ENCODE data around the gene MRPL45. TPM values are rescaled to one million over a fixed set of nuclear protein-coding genes. Genes with fewer than 3 reads are reported as not detected.

MRPL45 gene
- total and polyA plus RNA-seq, 9 of the 15 experiments (the other 6 are each of a cell fraction or from before 2014, with no cell fraction given): 48.4 to 228 (median 76.8) TPM

DNA sequence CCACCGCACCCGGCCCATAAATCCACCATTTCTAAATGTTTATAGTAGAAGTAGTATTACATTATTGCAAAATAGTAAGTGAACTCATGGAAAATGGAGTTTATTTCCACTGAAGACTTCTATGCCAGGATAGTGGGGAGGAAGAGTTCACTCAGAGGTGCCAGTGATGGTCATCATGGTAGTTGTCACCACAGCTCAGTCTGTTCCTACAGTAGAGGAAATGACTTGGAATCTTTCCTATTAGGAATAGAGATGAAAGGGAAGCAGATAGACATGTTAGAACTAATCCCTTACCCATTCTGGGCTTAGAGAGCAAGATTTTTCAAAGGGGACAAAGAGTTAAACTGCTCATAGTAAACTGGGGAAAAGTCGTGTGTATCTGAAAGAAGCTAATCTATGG lies 20.1 kb downstream of the MRPL45 start:
- DNase-seq (ENCODE audit: extremely low read depth in 1 of 4, low spot score in 3 of 4): no peak
- TF ChIP-seq, protein P1, sequence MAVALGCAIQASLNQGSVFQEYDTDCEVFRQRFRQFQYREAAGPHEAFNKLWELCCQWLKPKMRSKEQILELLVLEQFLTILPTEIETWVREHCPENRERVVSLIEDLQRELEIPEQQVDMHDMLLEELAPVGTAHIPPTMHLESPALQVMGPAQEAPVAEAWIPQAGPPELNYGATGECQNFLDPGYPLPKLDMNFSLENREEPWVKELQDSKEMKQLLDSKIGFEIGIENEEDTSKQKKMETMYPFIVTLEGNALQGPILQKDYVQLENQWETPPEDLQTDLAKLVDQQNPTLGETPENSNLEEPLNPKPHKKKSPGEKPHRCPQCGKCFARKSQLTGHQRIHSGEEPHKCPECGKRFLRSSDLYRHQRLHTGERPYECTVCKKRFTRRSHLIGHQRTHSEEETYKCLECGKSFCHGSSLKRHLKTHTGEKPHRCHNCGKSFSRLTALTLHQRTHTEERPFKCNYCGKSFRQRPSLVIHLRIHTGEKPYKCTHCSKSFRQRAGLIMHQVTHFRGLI (CRISPR knock-in tag; IDR thresholded peaks at IDR 0.05): no peak
- TF ChIP-seq ZNF583 (CRISPR knock-in tag; IDR thresholded peaks at IDR 0.05) (no peak), ZNF3 (CRISPR knock-in tag; IDR thresholded peaks at IDR 0.05) (no peak), HDAC3 (IDR thresholded peaks at IDR 0.05; ENCODE audit: borderline replicate concordance, partially characterized antibody) (no peak), TBL1XR1 (IDR thresholded peaks at IDR 0.05; ENCODE audit: low read length in 2 of 2) (no peak), HDAC1 (IDR thresholded peaks at IDR 0.05) (no peak), MYNN (IDR thresholded peaks at IDR 0.05) (no peak), MYNN (CRISPR knock-in tag; IDR thresholded peaks at IDR 0.05) (no peak), ZC3H4 (CRISPR knock-in tag; IDR thresholded peaks at IDR 0.05; ENCODE audit: borderline replicate concordance) (no peak), ZNF707 (CRISPR knock-in tag; conservative IDR thresholded peaks at IDR 0.05) (no peak), NR1H2 (CRISPR knock-in tag; IDR thresholded peaks at IDR 0.05) (no peak), NUFIP1 (IDR thresholded peaks at IDR 0.05; ENCODE audit: partially characterized antibody) (no peak), ZNF764 (CRISPR knock-in tag; IDR thresholded peaks at IDR 0.05; ENCODE audit: low read depth) (no peak)
- TF ChIP-seq, protein P2, sequence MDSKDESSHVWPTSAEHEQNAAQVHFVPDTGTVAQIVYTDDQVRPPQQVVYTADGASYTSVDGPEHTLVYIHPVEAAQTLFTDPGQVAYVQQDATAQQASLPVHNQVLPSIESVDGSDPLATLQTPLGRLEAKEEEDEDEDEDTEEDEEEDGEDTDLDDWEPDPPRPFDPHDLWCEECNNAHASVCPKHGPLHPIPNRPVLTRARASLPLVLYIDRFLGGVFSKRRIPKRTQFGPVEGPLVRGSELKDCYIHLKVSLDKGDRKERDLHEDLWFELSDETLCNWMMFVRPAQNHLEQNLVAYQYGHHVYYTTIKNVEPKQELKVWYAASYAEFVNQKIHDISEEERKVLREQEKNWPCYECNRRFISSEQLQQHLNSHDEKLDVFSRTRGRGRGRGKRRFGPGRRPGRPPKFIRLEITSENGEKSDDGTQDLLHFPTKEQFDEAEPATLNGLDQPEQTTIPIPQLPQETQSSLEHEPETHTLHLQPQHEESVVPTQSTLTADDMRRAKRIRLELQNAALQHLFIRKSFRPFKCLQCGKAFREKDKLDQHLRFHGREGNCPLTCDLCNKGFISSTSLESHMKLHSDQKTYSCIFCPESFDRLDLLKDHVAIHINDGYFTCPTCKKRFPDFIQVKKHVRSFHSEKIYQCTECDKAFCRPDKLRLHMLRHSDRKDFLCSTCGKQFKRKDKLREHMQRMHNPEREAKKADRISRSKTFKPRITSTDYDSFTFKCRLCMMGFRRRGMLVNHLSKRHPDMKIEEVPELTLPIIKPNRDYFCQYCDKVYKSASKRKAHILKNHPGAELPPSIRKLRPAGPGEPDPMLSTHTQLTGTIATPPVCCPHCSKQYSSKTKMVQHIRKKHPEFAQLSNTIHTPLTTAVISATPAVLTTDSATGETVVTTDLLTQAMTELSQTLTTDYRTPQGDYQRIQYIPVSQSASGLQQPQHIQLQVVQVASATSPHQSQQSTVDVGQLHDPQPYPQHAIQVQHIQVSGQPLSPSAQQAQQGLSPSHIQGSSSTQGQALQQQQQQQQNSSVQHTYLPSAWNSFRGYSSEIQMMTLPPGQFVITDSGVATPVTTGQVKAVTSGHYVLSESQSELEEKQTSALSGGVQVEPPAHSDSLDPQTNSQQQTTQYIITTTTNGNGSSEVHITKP (IDR thresholded peaks at IDR 0.05; ENCODE audit: partially characterized antibody): no peak
- Histone ChIP-seq H3K36me3 (ENCODE audit: control insufficient read depth, insufficient read depth, low read length) (peaks cover 46% of the 10 kb centered on the region), H3K4me3 (no peak overlapping the region), H2AFZ (ENCODE audit: low read depth, low read length) (no peak overlapping the region), H3K27ac (ENCODE audit: extremely low read depth, low read depth, low read length) (peak overlapping the region; percentile 50; the same call in 2 of the 3 replicates), H3K9ac (ENCODE audit: insufficient read depth in 1 of 2, low read depth in 2 of 2, low read length in 2 of 2) (peak overlapping the region in 1 of 2 experiments; percentile 44; a peak in 1 of 4 replicates), H3K9me1 (ENCODE audit: control insufficient read depth, insufficient read depth, low read length) (no peaks in the 10 kb centered on the region), H3K4me1 (replicated peaks in 1 of 2; ENCODE audit: control insufficient read depth in 2 of 2, insufficient read depth in 2 of 2, low read length in 2 of 2) (peaks cover 0 to 10% of the 10 kb centered on the region in 2 experiments; a peak in 3 of 5 replicates), H3K79me2 (ENCODE audit: control insufficient read depth, insufficient read depth, low read length) (no peaks in the 10 kb centered on the region), H3K4me2 (ENCODE audit: insufficient read depth, low read length) (no peak overlapping the region; the same call in 1 of the 2 replicates), H3K27me3 (ENCODE audit: control insufficient read depth in 2 of 2, insufficient read depth in 2 of 2, low read length in 2 of 2) (no peaks in the 10 kb centered on the region), H3K9me3 (replicated peaks; ENCODE audit: control insufficient read depth, insufficient read depth, low read depth, low read length) (no peaks in the 10 kb centered on the region), H4K20me1 (replicated peaks; ENCODE audit: control insufficient read depth, insufficient read depth, low read length) (no peaks in the 10 kb centered on the region)
- intact Hi-C loops (cut with micrococcal nuclease) (no loop called here), in situ Hi-C loops (cut with MboI) (no loop called here)
- peak; percentile 26; the same call in 1 of the 3 replicates for ATAC-seq
- BruUV-seq (replicated peaks): no TSS peak
- ChIA-PET CTCF (ENCODE audit: low intra/inter-chr PET ratio) (no interaction called here), POLR2A (interaction anchor here (1.0 kb wide), 1 partner anchor 37 kb away, joined by 3 read pairs; no protein-coding TSS in a partner anchor)
- no peak for FAIRE-seq
- WGBS (ENCODE audit: insufficient coverage, low coverage, missing lambda C conversion rate): 71% methylated on average over 3 of the region's 3 CpGs

Measured in K562 (cell line).